ENCODE results near the gene EMC8. TPM values are rescaled to one million over a fixed set of nuclear protein-coding genes. Genes with fewer than 3 reads are reported as not detected.

EMC8 gene
- total RNA-seq, 1 donor from 2014 or later, result 26.3 TPM

- Histone ChIP-seq H3K27me3 (ENCODE audit: control insufficient read depth, insufficient read depth, low read length) (no peaks in the 10 kb centered on the region), H3K4me3 (ENCODE audit: low read depth, low read length) (no peak overlapping the region), H3K36me3 (ENCODE audit: control insufficient read depth, insufficient read depth, low read length) (peaks cover 20% of the 10 kb centered on the region)
- TF ChIP-seq CTCF (IDR thresholded peaks at IDR 0.05; ENCODE audit: insufficient read depth, low read length, severe bottlenecking), result no peak
- FAIRE-seq (no peak), DNase-seq (ENCODE audit: low read depth) (no peak)
Observed at GRCh38 chr16:85793662-85794298, 5.6 kb downstream of the EMC8 start.

GRCh38 chr16:85789773-85790172, 9.6 kb downstream of the EMC8 start:
- Histone ChIP-seq H3K27me3 (ENCODE audit: control insufficient read depth, insufficient read depth, low read length) (no peaks in the 10 kb centered on the region), H3K4me3 (ENCODE audit: low read depth, low read length) (no peak overlapping the region), H3K36me3 (ENCODE audit: control insufficient read depth, insufficient read depth, low read length) (peaks cover 32% of the 10 kb centered on the region)
- FAIRE-seq, result no peak
- no peak for DNase-seq (ENCODE audit: low read depth)
- no peak for TF ChIP-seq CTCF (IDR thresholded peaks at IDR 0.05; ENCODE audit: insufficient read depth, low read length, severe bottlenecking)

GRCh38 chr16:85788819-85789218, 10.5 kb downstream of the EMC8 start:
- DNase-seq (ENCODE audit: low read depth) (no peak), FAIRE-seq (no peak)
- TF ChIP-seq CTCF (IDR thresholded peaks at IDR 0.05; ENCODE audit: insufficient read depth, low read length, severe bottlenecking), result no peak
- H3K4me3 ChIP-seq (ENCODE audit: low read depth, low read length), result no peak overlapping the region
- H3K27me3 ChIP-seq (ENCODE audit: control insufficient read depth, insufficient read depth, low read length), result no peaks in the 10 kb centered on the region
- peaks cover 35% of the 10 kb centered on the region for H3K36me3 ChIP-seq (ENCODE audit: control insufficient read depth, insufficient read depth, low read length)

- FAIRE-seq (no peak), DNase-seq (ENCODE audit: low read depth) (no peak)
- Histone ChIP-seq H3K36me3 (ENCODE audit: control insufficient read depth, insufficient read depth, low read length) (peaks cover 24% of the 10 kb centered on the region), H3K27me3 (ENCODE audit: control insufficient read depth, insufficient read depth, low read length) (no peaks in the 10 kb centered on the region), H3K4me3 (ENCODE audit: low read depth, low read length) (no peak overlapping the region)
- no peak for TF ChIP-seq CTCF (IDR thresholded peaks at IDR 0.05; ENCODE audit: insufficient read depth, low read length, severe bottlenecking)
Observed at GRCh38 chr16:85785927-85786326, 13.4 kb downstream of the EMC8 start.

GRCh38 chr16:85784813-85785212, 14.5 kb downstream of the EMC8 start:
- Histone ChIP-seq H3K4me3 (ENCODE audit: low read depth, low read length) (no peak overlapping the region), H3K27me3 (ENCODE audit: control insufficient read depth, insufficient read depth, low read length) (no peaks in the 10 kb centered on the region), H3K36me3 (ENCODE audit: control insufficient read depth, insufficient read depth, low read length) (peaks cover 31% of the 10 kb centered on the region)
- no peak for TF ChIP-seq CTCF (IDR thresholded peaks at IDR 0.05; ENCODE audit: insufficient read depth, low read length, severe bottlenecking)
- FAIRE-seq (no peak), DNase-seq (ENCODE audit: low read depth) (no peak)

GRCh38 chr16:85783441-85783840, 15.9 kb downstream of the EMC8 start:
- TF ChIP-seq CTCF (IDR thresholded peaks at IDR 0.05; ENCODE audit: insufficient read depth, low read length, severe bottlenecking), result no peak
- no peak overlapping the region for H3K4me3 ChIP-seq (ENCODE audit: low read depth, low read length)
- no peak for DNase-seq (ENCODE audit: low read depth)
- no peak for FAIRE-seq
- no peaks in the 10 kb centered on the region for H3K27me3 ChIP-seq (ENCODE audit: control insufficient read depth, insufficient read depth, low read length)
- H3K36me3 ChIP-seq (ENCODE audit: control insufficient read depth, insufficient read depth, low read length), result peaks cover 33% of the 10 kb centered on the region
